Hematopoietic multipotent progenitor cell treated with erythropoietin and hydrocortisone succinate and interleukin-3 and kit ligand, for 15 days (in vitro differentiated cells): ENCODE data around the gene HCN3.
"Not testable (repeated sequence)": the region's sequence is repeated elsewhere in the genome, so short reads cannot be mapped to it uniquely, and the experiment has no call there.

ENCODE experiments used
- DNase-seq: peaks from one replicate; pipeline ENCODE4 v3.0.0-alpha.2; 2015; ENCODE audit warnings: low spot score

HCN3 gene

DNA sequence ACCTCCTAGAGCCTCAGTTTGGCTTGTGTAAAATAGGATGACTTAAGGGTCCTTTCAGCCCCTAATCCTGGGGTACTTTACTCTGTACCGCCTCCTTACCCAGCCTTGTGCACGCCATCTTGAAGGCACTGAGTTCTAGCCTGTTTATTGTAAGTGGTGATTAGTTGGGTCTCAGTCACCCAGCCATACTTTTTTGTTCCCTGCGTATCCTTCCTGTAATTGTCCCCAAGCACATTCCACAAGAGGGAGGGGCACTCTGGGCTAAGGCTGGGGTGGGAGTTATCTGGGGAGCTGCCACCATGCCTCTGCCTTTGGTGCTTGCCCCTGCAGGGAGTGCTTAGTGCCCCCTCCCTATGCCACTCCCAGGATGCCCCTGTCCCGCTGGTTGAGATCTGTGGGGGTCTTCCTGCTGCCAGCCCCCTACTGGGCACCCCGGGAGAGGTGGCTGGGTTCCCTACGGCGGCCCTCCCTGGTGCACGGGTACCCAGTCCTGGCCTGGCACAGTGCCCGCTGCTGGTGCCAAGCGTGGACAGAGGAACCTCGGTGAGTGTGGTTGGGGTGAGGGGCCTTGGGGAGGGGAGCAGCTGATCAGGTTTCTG is 32.3 kb downstream of the HCN3 start:
- DNase-seq: peak; percentile 26

DNA sequence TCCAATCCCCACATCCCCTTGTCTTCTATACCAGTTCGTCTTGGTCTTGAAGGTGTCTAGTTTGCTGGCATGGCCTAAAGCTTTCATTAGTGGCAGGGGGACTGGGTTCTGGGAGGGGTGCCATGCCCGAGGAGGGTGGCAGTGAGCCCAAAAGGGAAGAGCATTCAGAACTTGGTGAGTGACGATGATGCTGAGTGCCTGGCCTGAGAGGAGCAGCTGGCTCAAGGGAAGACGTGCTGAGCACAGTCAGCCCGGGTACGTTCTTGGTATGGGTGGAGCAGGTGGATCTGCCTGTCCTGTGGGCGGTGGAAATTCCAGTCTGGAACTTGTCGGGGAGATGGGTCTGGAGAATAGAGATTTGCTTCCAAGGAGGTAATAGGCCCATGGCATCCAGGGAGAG is 36.0 kb downstream of the HCN3 start:
- no peak for DNase-seq

DNA sequence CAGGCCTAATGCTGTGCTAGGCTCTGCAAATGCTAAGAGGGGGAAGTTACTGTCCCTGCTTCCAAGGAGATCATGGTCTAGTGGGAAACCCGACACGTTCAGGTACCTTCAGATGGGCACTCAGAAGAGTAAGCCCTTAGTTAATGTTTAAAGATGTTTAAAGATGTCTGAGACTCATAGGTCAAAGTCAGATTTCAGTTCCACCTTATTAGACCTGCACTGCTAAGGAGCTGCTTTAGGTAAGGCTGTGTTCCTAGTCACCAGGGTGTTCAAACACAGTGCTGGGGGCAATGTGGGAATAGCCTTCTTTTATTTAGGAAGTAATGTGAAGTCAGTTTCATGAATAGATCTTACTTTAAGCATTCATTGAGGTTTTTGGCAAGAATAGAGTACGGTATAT is 39.7 kb downstream of the HCN3 start:
- no peak for DNase-seq

DNA sequence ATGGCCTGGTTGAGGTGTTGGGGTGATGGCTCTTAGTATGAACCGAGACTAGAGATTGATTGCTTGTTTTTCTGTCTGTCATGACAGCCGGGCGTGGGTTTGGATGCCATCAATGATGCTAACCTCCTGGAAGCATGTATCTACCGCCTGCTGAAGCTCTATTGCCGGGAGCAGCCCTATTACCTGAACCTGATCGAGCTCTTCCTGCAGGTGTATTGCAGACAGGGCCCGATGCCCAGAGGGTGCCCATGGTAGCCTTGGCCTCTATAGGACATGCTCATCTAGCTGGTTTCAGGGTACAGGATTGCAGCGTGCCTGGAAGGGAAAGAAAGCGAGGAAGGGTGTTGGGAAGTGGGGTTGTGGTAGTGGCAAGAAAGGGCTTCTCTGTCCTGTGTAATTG is 40.8 kb downstream of the HCN3 start:
- DNase-seq: no peak

DNA sequence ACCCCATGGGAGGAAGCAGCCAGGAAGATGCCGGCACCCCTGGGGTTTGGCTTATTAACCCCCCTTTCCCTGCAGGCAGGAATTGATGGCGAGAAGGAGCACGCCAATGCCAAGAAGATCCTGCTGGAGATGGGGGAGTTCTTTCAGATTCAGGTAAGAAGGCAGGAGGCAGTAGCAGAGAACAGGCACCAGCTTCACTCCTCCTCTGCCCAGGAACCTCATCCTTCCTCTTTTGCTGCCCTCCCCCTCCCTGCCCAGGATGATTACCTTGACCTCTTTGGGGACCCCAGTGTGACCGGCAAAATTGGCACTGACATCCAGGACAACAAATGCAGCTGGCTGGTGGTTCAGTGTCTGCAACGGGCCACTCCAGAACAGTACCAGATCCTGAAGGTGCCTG is 42.3 kb downstream of the HCN3 start:
- DNase-seq: no peak

DNA sequence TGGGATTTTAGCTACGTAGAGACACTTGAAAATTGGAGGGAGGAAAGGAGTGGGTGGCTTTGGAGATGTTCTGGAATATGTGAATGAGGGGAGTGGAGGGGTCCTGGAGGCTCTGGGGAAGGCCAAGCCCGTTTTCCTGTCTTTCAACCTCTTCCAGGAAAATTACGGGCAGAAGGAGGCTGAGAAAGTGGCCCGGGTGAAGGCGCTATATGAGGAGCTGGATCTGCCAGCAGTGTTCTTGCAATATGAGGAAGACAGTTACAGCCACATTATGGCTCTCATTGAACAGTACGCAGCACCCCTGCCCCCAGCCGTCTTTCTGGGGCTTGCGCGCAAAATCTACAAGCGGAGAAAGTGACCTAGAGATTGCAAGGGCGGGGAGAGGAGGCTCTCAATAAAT is 43.0 kb downstream of the HCN3 start:
- no peak for DNase-seq

DNA sequence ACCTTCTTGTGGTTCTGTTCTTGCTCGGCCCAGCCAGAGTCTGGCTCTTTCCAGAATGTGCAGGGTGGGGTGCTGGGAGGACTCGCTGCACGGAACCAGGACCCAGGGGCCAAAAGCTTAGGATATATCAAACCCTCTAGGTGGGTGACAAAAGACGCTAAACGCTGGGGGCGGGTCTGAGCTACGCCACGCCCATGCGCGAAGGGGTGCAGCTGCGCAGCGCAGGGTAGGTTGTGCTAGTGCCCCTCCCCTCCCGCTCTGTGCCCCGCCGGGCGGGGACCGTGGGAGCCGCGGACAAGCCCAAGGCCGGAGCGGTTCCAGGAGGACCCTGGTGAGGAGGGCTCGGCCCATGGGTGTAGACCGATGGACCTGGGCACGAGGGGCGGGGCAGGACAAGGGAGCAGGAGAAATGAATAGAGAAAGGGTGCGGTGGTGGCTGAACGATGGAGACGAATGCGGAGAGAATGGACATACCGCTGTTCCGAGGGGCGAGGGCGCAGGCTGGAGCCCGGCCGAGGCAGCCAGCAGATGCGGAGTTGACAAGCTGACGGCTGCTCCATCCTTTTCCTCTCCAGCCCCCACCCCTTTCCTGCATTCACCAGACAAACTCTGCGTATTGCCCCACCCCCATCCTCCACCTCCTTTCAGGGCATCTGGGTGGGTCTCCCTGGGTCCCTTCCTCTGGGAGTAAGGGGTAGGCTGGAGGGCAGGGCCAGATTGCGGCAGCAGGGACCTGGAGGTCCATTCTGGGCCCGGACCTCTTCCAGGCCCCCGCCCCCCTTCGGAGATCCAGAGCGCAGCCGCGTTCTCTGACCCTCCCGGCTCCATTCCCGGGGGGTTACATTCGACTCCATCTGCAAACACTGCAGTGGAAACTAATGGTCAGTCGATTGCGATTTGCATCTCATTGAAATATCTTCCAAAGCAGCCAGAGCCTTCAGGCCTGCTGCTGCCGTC is 43.7 kb downstream of the HCN3 start, which contains the start of gene RUSC1:
TSS of gene RUSC1 (plus strand) at position 234 of the 957 bp plus-strand sequence. CDS start 880 bp downstream, outside the sequence.
- DNase-seq: peak; percentile 54

DNA sequence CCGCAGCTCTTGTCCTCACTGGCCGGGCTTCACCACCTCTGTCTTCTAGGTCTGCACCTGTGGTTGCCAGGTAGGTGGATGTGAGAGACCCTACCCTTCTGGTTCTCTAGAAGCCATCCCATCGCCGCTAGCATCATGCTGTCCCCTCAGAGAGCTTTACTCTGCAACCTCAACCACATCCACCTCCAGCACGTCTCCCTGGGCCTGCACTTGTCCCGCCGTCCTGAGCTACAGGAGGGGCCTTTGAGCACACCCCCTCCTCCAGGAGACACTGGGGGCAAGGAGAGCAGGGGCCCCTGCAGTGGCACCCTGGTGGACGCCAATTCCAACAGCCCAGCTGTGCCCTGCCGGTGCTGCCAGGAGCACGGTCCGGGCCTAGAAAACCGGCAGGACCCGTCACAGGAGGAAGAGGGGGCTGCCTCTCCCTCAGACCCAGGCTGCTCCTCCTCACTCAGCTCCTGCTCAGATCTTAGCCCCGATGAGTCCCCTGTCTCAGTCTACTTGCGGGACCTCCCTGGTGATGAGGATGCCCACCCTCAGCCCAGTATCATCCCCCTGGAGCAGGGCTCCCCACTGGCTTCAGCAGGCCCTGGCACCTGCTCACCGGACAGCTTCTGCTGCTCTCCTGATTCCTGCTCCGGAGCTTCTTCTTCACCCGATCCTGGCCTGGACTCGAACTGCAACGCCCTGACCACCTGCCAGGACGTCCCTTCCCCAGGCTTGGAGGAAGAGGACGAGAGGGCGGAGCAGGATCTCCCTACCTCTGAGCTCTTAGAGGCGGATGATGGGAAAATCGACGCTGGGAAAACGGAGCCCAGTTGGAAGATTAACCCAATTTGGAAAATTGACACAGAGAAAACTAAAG is 44.6 kb downstream of the HCN3 start:
- no peak for DNase-seq

DNA sequence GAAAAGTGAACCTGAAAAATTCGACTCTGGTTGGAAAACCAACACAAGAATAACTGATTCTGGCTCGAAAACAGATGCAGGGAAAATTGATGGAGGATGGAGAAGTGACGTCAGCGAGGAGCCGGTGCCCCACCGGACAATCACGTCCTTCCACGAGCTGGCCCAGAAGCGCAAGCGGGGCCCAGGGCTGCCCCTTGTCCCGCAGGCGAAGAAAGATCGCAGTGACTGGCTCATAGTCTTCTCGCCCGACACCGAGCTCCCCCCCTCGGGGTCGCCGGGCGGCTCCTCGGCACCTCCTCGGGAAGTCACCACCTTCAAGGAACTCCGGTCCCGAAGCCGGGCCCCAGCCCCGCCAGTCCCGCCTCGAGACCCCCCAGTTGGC is 45.3 kb downstream of the HCN3 start:
- DNase-seq: no peak

DNA sequence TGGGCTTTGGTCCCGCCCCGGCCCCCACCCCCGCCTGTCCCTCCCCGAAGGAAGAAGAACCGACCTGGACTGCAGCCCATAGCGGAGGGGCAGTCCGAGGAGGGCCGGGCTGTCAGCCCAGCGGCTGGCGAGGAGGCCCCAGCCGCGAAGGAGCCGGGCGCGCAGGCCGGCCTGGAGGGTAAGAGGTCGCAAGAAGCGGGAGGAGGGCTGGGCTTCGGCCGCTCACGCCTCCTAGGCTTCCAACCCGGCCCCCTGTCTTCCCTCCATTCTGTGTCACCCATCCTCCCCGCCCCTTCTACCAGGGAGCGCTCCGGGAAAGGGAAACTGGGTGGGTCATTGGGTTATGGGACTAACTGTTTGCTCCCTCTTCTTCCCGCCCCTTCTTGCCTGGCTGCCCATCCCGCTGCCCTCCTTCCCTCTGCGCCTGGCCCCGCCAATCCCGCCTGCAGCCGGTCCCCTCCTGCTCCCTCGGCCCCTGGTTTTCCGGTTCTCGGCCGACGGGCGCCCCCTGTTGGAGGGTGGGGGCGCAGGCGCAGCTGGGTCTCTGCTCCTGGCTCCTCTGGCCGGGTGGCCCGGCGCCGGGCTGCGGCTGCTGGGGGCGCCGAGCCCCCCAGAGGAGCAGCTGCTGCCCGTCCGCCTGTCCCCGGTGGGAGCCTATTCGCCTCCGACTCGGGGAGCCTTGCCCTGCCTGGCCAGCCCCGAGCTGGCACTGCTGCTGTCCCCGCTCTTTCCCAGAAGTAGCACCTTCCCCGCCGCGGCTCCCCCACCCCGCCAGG is 45.9 kb downstream of the HCN3 start:
- DNase-seq: peak; percentile 83

DNA sequence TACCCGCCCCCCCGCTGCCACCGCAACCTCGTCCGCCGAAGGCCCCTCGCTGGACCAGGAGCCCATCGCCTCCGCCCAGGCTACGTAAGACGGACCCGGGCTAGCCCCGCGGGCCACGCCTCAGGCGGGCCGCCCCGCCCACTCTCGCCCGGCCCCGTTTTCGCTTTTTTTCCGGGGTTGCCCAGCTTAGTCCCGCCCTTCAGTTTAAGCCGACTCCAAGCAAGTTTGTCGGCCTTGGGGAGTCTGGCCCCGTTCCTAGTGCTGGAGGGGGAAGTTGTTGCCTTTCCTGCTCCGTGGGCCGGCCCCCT is 46.4 kb downstream of the HCN3 start:
- peak; percentile 85 for DNase-seq

DNA sequence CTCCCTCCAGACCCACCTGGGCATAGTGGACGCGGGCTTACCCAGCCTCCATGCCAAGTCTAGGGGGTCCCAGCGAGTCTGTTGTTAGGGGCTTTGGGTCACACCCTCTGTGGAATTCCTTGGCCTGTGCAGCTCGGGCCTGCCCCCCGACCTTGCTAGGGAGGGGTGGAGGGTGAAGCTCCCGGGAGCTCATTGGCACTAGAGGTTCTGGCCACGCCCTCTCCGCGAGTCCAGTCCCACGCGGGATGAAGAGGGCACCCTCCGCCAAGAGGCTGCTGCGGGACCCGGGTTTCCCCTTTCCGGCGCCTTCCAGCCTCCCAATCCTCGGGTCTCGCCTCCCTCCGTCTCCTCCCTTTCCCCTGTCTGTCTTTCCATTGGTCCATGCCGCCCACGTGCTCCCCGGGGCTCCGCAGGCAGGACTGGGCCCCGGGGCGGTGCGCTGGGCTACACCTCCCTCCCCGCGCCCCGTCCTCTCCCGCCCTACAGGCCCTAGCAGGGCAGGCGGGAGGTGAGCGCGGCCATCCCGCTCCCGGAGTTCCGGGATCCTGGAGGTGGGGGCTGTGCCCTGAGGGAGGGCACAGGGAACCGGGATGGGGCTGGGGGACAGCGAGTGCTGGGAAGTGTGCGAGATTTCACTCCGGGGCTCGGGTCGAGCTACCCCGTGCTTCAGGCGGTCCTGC is 46.9 kb downstream of the HCN3 start:
- DNase-seq: peak; percentile 83

DNA sequence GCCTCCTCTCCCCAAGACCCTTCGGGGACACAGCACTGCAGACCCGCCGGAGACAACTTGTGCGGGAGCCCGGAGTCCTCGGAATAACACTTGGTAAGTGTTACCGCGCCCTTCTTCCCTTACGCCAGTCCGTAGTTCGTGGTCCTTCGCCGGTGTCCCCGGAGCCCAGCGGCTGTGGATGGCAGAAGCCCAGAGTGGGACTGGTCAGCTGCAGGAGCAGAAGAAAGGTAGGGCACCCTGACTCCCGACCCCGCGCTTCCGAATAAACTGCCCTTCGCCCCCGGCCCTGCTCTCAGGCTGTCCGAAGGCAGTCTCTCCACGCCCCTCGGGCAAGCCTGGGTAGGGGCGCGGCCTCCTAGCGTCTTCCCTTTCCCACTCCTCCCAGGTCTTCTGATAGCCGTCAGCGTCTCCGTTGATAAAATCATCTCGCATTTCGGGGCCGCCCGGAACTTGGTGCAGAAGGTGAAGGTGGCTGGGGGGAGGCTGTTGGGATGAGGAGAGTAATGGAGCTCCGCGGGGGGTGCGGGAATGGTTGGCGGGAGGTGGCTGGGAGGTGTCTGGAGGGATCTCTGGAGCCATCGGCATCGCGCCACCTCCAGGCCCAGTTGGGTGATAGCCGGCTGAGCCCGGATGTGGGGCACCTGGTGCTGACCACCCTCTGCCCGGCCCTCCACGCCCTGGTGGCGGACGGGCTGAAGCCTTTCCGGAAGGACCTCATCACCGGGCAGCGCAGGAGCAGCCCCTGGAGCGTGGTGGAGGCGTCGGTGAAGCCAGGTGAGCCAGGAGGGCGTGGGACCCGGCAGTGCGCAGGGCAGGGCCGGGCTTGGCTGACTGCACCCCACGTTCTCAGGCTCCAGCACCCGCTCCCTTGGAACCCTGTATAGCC is 47.7 kb downstream of the HCN3 start:
- no peak for DNase-seq

DNA sequence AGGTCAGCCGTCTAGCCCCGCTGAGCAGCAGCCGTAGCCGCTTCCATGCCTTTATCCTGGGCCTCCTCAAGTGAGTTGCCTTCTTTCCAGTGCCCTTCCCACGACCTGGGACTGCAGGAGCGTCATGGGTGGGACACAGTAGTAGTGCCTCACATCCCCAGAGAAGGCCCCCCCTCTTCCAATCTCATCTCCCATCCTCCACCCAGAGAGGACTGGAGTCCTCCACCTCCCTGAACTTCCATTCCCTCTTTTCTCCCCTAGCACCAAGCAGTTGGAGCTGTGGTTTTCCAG is 48.3 kb downstream of the HCN3 start:
- DNase-seq: no peak

DNA sequence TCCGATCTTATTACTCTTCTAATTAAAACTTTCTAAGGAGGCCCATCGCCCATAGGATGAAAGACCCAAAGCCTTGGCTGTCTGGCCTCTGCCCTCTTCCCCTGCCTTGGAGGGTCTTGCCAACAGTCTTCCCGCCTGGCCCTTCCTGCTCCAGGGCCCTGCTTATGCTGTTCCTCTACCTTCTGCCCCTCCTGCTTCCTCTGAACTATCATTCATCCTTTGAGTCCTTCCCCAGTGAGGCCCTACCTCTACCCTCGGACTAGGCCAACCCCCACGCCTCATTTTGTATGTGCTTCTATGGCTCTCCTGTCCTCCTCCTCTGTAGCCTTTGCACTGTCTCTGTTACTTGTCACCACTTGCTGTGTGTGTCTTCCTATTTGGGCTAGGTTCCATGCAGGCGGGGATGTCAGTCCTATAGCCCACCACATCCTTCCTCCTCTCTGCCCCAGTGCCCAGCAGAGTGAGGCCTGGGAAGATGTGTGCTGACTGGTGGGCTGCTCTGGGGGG is 48.8 kb downstream of the HCN3 start:
- DNase-seq: no peak

DNA sequence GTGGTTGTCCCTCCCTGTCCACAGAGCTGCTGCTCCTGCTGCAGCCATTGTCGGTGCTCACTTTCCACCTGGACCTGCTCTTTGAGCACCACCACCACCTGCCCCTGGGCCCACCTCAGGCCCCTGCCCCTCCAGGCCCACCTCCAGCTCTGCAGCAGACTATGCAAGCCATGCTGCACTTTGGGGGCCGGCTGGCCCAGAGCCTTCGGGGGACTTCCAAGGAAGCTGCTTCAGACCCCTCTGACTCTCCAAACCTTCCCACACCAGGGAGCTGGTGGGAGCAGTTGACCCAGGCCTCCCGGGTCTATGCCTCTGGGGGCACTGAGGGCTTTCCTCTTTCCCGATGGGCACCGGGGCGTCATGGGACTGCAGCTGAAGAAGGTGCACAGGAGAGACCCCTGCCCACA is 49.4 kb downstream of the HCN3 start:
- no peak for DNase-seq

DNA sequence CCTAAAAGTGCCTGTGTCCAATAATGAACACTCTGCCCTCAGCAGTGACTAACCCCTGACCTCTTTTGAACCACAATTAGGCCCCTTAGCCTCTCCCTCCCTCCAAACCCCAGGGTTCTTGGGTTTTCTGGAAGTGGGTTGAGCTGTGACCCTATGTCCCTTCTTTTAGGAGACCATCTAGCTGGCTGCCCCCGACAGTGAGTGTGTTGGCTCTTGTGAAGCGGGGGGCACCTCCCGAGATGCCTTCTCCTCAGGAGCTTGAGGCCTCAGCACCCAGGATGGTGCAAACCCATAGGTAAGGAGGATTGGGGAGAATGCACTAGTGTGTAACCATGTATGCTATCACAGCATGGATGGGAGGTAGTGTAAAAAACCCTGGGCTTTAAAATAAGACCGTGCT is 50.7 kb downstream of the HCN3 start:
- DNase-seq: no peak

DNA sequence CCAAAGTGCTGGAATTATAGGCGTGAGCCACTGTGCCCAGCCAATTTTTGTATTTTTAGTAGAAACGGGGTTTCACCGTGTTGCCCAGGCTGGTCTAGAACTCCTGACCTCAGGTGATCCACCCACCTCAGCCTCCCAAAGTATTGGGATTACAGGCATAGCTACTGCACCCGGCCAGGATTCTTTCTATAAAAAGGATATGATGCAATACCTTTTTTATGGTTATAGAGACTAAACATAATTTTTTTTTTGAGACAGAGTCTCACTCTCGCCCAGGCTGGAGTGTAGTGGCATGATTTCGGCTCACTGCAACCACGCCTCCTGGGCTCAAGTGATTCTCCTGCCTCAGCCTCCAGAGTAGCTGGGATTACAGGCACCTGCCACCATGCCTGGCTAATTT is 51.6 kb downstream of the HCN3 start:
- DNase-seq: not testable (repeated sequence)

DNA sequence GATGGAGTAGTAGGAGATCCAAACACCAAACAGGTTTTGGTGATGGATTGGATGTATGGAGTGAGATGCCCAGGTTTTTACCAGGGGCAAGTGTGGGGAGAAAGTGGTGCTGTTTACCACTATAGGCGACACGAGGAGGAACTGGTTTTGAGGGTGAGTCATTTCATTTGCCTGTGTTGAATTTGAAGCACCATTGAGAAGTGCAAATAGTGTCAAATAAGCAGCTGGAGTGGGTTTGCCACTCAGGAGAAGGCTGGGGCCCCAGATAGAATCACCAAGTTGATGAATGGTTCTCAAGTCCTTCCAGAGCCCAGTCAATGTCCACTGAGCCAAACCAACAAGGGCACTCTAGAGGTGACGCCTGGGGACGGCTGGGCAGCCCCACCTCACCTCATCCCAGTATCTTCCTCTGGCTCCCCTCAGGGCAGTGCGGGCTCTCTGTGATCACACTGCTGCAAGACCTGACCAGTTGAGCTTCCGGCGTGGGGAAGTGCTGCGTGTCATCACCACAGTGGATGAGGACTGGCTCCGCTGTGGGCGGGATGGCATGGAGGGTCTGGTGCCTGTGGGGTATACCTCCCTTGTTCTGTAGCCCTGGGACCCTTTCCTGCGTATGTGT is 52.8 kb downstream of the HCN3 start:
- DNase-seq: no peak

DNA sequence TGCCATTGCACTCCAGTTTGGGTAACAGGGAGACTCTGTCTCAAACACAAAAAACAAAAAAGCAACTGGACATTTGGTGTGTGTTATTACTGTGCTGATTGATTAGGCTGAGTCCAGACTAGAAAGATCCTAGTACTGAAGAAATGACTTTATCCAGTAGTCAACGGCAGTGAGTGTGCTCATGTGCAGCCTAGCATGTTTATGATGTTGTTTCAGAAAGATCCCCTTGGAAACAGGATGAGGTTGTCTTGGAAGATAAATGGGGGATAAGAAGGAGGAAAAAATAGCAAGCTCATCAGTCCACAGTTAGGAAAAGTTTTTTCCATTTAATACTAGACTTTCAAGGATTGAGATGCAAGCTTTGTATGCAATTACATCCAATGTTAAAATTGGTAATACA is 57.7 kb downstream of the HCN3 start:
- no peak for DNase-seq
